Esophagus muscularis mucosa (tissue), 3 donors: Measurements from ENCODE around the gene SLC24A2.

Experiments
- CTCF ChIP-seq, 3 experiments: fragments of 200-600 bp in 2 of 3; fragments of 450-650 bp in 1 of 3; sonication (generic) in 2 of 3; IDR thresholded peaks; one replicate each; pipeline ENCODE4 v1.5.1; 2017 to 2019; ENCODE audit warnings: antibody characterized with exemption in 3 of 3, mild to moderate bottlenecking in 2 of 3, moderate library complexity in 1 of 3
- POLR2A ChIP-seq: fragments of 450-650 bp; IDR thresholded peaks from one replicate; pipeline ENCODE4 v1.6.1; 2017; ENCODE audit warnings: antibody characterized with exemption, moderate library complexity, mild to moderate bottlenecking, low read depth
- POLR2AphosphoS5 ChIP-seq, 2 donors: sonication (generic); formaldehyde crosslinking; IDR thresholded peaks; one replicate each; pipeline ENCODE4 v1.6.1; 2017; ENCODE audit warnings: antibody characterized with exemption in 2 of 2

DNA sequence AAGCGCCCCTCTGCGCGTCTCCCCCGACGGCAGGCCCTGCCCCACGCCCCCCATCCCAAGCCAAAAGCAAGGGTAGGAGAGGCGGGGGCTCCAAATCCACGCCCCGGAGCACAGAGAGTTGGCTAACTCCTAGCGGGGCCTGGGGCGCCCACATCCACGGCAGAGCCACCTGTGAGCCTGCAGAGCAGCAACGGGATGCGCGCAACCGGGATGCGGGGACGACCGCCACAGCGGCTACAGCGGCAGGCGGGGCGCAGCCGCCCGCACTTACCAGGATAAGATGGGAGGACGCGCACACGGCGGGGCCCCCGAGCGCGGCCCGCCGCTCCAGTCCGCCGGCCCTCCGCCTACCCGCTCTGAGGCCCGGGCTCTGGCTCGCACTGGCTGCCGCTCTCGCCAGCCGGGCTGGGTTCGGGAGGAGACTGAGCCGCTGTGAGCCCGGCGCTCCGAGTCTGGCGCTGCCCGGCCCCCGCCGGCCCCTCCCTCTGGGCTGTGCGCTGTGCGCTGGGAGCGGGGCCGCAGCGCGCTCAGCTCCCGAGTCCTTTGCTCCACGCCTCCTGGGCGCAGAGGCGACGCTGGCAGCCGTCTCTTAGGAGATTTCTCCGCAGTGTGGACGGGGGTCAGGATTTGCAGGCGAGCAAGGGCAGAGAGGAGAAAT, at the start of gene SLC24A2:
- TF ChIP-seq POLR2A (no peak), POLR2AphosphoS5 (IDR thresholded peaks at IDR 0.05) (no peak), CTCF (IDR thresholded peaks at IDR 0.05) (no peak)
